Lower leg skin (tissue), 3 donors: Measurements from ENCODE around the gene TMEFF1.

ENCODE experiments used
- POLR2A ChIP-seq, 2 donors: fragments of 450-650 bp; IDR thresholded peaks; one replicate each; pipeline ENCODE4 v1.6.1; 2016 to 2017; ENCODE audit warnings: antibody characterized with exemption in 2 of 2, mild to moderate bottlenecking in 1 of 2, moderate library complexity in 1 of 2
- TF ChIP-seq, protein P1 (sequence below), 3 donors: fragments of 450-650 bp; IDR thresholded peaks; one replicate each; pipeline ENCODE4 v1.5.1; 2016; ENCODE audit warnings: antibody characterized with exemption in 3 of 3, mild to moderate bottlenecking in 3 of 3, moderate library complexity in 2 of 3

DNA sequence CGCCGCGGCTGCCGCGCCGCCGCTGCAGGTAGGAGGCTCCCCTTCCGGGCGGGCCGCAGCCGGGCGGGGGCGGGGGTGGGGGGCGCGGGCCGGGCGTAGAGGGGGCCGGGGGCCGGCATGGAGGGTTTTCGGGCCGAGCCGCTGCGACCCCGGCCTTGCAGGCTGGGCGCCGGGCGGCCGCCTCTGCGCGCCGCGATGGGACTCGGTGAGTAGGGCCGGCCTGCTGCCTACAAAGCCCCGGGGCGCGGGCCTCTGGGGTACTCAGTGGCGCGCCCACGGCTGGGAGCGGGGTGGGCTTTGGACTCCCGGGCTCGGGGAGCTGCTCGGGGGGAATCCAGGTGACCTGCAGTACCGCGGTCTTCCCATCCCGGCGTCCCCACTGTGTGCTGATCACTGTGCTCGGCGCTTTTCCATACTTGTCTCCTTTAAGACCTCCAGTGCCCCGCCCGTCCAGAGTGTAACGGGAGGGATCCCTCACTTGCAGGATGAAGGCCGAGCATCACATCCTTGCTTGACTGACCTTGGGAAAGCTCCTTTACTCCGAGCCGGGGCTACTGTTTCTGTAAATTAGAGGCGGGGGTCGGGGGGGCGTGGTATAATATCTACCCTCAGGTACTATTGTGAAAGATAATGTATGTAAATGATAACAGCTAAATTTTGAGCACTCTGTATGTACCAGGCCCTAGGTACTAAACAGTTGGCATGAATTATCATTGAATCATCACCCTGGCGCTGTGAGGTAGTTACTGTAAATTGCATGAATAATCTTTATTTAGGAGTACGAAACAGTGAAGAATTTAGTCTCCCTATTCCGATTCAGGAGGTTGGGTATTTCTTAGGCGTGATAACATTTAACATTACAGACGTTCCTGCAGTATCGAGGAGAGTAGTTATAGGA lies 45.3 kb upstream of the TMEFF1 start:
- TF ChIP-seq, protein P1, sequence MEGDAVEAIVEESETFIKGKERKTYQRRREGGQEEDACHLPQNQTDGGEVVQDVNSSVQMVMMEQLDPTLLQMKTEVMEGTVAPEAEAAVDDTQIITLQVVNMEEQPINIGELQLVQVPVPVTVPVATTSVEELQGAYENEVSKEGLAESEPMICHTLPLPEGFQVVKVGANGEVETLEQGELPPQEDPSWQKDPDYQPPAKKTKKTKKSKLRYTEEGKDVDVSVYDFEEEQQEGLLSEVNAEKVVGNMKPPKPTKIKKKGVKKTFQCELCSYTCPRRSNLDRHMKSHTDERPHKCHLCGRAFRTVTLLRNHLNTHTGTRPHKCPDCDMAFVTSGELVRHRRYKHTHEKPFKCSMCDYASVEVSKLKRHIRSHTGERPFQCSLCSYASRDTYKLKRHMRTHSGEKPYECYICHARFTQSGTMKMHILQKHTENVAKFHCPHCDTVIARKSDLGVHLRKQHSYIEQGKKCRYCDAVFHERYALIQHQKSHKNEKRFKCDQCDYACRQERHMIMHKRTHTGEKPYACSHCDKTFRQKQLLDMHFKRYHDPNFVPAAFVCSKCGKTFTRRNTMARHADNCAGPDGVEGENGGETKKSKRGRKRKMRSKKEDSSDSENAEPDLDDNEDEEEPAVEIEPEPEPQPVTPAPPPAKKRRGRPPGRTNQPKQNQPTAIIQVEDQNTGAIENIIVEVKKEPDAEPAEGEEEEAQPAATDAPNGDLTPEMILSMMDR (IDR thresholded peaks at IDR 0.05), result no peak
- no peak for TF ChIP-seq POLR2A (IDR thresholded peaks at IDR 0.05)
